GM12801 (cell line): ENCODE measurements around the gene PLLP.

Source experiments
- TF ChIP-seq, protein P1 (sequence below): IDR thresholded peaks from one replicate; pipeline ENCODE4 v1.5.1; 2011; ENCODE audit warnings: control low read depth; ENCODE audit not compliant: insufficient read length; ENCODE audit errors: extremely low read depth

PLLP gene

DNA sequence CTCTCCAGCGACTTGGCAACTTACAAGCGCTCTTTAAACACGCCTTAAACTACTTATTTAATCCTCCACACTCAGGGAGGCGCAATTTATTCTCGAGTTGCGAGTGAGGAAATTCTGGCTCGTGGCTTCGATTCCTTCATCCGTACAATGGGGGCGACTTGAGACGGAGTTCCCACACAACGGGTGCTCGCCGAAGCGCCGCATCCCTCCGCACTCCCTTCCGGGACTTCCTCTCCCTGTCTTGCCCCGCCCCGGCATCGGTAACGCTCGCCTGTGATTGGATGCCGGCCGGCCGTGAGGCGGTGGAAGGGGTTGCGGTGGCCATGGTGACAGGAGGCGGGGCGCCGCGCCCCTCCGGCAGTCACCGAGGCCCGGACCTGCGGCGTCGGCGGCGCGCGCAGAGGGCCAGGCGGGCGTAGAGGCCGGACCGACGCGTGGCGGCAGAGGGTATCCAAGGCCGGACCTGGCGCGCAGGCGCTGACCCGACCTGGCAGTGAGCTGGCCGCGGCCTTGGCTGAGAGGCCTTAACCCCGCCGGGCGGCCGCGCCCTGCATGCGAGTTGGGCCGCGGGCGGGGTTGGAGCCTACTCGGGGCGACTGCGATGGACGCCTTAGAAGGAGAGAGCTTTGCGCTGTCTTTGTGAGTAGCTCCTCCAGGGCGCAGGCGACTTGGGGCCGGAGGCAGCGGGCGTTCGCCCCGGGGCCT, 39.6 kb downstream of the PLLP start, which contains the start of gene ARL2BP:
Gene ARL2BP (plus strand): TSS at position 493 of the 705 bp plus-strand sequence. CDS start 109 bp downstream, at position 602.
- TF ChIP-seq, protein P1, sequence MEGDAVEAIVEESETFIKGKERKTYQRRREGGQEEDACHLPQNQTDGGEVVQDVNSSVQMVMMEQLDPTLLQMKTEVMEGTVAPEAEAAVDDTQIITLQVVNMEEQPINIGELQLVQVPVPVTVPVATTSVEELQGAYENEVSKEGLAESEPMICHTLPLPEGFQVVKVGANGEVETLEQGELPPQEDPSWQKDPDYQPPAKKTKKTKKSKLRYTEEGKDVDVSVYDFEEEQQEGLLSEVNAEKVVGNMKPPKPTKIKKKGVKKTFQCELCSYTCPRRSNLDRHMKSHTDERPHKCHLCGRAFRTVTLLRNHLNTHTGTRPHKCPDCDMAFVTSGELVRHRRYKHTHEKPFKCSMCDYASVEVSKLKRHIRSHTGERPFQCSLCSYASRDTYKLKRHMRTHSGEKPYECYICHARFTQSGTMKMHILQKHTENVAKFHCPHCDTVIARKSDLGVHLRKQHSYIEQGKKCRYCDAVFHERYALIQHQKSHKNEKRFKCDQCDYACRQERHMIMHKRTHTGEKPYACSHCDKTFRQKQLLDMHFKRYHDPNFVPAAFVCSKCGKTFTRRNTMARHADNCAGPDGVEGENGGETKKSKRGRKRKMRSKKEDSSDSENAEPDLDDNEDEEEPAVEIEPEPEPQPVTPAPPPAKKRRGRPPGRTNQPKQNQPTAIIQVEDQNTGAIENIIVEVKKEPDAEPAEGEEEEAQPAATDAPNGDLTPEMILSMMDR, result no peak

DNA sequence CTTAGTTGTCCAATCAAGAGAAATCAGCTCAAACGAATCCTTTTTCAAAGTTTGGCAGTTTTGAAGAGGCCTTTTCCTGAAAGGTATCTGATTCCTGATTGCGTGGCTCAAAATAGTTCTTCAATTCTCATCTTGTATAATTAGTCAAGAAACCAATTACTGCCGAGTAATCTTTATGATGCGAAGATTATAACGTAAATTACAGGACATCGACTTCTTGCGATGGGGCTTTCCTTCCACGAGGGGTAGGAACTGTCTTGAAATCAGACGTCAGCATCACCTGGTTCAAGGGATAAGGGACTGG, 40.1 kb downstream of the PLLP start:
- TF ChIP-seq, protein P1, result no peak

GRCh38 chr16:57242650-57243049, 41.8 kb downstream of the PLLP start:
- TF ChIP-seq, protein P1, result no peak

DNA sequence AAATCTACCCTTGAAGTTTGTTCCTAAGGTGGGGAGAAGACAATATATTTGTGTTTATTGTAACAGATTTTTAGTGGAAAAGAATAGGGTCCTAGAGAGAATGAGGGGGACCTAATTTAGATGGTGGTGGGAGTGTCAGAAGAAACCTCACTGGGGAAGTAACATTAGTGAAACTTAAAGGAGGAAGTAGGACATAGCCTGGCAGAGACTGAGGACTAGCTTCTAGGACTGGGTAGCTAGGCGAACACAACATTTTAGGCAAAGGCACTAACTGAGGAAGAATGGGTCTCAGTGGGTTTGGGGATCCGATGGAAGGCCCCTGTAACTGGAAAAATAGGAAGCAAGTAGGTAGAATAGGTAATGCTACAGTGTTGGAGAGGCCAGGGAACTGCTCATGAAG, 43.6 kb downstream of the PLLP start:
- TF ChIP-seq, protein P1, result no peak

- TF ChIP-seq, protein P1, result no peak
Observed at GRCh38 chr16:57239107-57239506, 45.4 kb downstream of the PLLP start.

DNA sequence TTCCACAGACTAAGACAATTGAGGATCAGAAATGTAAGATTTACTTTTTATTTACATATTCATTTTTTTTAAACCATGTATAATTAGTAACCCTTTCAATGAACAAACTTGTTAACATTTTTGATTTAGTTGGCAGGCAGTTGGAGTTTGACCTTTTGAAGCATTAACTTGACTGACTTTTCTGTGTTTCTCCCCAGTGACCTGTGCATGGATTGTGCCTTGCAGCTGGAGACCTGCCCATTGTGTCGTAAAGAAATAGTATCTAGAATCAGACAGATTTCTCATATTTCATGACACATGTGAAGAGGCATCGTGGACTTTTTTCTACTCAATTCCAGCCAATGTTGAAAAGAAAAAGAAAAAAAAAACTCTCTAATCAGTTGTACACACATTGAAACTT, 45.8 kb downstream of the PLLP start:
- TF ChIP-seq, protein P1, result no peak

GRCh38 chr16:57236022-57236350, 48.5 kb downstream of the PLLP start:
- TF ChIP-seq, protein P1, result no peak
